Activated naive CD4-positive, alpha-beta T cell treated with Interleukin-2 at 50 U/mL for 16 hours (primary cell): ENCODE data around the gene PCDHB16.

Experiments used
- DNase-seq: peaks from one replicate; pipeline ENCODE4 v3.0.0-alpha.2; 2020

The PCDHB16 gene

GRCh38 chr5:141234109-141234667, 52.0 kb downstream of the PCDHB16 start:
- no peak for DNase-seq
